Measurements from ENCODE around the gene MAMDC2.
A peak's percentile ranks its signal among the peaks of the same experiment; 100 is the strongest.

The MAMDC2 gene

DNA sequence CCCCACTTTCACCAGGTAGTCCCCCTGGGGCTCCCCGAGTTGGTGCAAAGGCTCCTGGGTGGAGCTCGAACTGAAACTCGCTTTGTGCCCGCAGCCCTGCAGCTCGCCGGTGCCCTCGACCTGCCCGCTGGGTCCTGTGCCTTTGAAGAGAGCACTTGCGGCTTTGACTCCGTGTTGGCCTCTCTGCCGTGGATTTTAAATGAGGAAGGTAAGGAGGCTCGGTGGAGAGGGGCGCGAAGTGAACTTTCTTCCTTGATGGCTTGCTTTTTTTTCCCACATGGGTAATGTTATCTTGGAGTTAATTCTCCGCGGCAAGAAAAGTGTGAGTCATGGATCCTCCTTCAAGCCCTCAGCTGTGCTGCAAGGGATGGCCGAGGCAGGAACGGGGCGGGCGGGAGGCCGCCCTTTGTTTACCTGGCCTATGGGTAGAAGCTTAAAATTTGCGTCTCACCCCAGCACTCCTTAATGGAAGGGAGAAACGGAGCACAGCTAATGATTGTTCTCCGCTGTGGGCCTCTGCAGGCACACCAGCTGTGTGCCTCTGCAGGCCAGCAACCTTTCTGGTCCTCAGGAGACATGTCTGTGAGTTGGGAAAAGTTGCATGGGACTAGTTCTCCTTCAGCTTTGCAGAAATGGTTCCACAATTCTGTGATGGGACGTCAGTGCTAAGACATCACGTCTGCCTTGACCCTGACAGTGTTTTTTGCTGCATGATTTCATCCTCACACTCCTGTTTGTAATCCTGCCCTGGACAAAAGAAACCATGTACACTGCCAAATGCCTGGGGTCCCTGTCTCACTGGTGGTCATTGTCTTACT lies 1.1 kb downstream of the MAMDC2 start:
- peak overlapping the region; percentile 46 for H3K4me3 ChIP-seq (replicated peaks; ENCODE audit: low read depth, low read length)
- TF ChIP-seq, protein P1, sequence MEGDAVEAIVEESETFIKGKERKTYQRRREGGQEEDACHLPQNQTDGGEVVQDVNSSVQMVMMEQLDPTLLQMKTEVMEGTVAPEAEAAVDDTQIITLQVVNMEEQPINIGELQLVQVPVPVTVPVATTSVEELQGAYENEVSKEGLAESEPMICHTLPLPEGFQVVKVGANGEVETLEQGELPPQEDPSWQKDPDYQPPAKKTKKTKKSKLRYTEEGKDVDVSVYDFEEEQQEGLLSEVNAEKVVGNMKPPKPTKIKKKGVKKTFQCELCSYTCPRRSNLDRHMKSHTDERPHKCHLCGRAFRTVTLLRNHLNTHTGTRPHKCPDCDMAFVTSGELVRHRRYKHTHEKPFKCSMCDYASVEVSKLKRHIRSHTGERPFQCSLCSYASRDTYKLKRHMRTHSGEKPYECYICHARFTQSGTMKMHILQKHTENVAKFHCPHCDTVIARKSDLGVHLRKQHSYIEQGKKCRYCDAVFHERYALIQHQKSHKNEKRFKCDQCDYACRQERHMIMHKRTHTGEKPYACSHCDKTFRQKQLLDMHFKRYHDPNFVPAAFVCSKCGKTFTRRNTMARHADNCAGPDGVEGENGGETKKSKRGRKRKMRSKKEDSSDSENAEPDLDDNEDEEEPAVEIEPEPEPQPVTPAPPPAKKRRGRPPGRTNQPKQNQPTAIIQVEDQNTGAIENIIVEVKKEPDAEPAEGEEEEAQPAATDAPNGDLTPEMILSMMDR (IDR thresholded peaks at IDR 0.05; ENCODE audit: low read depth, low read length, missing control alignments), result no peak
- DNase-seq (ENCODE audit: extremely low read depth, low read depth), result no peak

DNA sequence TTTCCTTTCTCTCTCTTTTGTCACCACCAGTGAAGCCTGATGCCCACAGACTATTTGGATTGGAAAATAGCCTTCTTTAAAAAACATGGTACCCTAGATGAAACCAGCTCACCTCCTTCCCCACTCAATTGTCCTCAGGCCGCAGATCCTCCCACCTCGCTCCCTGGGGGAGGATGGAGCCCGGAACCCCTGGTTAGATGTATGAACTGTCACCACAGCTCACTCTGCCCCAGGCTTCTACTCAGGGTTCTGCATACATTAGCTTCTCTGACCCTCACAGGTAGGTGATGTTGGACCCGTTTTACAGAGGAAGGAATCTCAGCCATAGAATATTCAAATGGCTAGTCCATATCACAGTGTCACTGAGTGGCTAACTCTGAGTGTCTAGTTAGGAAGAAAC lies 1.8 kb downstream of the MAMDC2 start:
- DNase-seq (ENCODE audit: extremely low read depth, low read depth), result no peak
- no peak overlapping the region for H3K4me3 ChIP-seq (replicated peaks; ENCODE audit: low read depth, low read length)
- TF ChIP-seq, protein P1 (IDR thresholded peaks at IDR 0.05; ENCODE audit: low read depth, low read length, missing control alignments), result no peak

DNA sequence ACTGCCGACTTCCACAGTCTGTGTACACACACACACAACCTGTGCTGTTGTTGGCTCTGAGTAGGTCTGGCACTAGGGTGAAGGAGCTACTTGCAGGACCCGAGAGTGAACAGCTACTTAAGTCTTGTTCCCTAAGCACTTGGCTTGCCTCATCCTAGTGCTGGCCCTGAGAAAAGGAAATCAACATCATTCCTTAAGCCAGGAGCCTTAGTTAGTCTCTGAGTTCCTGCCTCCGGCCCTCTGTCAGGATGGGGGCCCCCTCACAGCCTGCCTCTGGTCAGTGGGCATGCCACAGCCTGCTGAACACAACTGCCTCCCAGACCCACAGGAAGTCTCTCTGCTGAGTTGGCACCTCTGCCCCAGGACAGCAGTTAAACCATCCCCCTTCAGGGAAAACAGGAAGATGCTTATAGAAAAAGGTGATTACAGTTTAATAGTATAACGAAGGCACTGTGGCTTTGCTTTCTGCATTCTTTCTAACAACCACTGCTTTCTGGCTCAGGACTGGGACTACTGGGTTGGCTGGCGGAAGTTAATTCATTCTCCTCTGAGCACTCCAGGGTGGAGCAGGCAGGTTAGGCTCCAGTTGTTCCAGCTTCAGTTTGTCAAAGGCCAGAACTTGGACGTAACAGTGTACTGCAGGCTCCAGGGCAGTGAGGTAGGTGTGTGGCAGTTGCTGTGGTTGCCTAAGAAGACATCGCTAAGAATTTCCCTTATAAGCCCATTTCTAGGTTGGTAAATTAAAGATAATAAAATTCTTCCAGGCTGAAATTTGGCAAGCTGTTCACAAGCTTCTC lies 2.8 kb downstream of the MAMDC2 start:
- no peak overlapping the region for H3K4me3 ChIP-seq (replicated peaks; ENCODE audit: low read depth, low read length)
- TF ChIP-seq, protein P1 (IDR thresholded peaks at IDR 0.05; ENCODE audit: low read depth, low read length, missing control alignments), result no peak
- DNase-seq (ENCODE audit: extremely low read depth, low read depth), result no peak

DNA sequence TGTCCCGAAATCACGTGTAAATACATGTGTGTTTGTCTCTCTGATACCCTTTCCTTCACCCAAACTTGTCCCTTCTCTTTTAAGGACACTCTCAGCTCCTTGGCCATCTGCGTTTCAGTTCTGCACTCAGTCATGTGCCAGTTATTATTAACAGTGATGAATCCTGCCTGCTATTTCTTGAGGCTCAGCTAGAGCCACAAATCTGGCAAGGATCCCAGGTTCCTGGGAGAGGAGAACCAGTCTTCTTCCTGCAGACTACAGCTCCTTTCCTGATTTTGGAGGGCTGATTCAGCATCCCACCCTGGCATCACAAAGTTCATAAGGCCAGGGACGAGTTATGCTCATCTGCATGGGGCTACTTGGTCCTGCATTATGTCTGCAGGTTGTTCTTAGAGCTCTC lies 5.6 kb downstream of the MAMDC2 start:
- TF ChIP-seq, protein P1 (IDR thresholded peaks at IDR 0.05; ENCODE audit: low read depth, low read length, missing control alignments), result no peak
- DNase-seq (ENCODE audit: extremely low read depth, low read depth), result no peak
- H3K4me3 ChIP-seq (replicated peaks; ENCODE audit: low read depth, low read length), result no peak overlapping the region

DNA sequence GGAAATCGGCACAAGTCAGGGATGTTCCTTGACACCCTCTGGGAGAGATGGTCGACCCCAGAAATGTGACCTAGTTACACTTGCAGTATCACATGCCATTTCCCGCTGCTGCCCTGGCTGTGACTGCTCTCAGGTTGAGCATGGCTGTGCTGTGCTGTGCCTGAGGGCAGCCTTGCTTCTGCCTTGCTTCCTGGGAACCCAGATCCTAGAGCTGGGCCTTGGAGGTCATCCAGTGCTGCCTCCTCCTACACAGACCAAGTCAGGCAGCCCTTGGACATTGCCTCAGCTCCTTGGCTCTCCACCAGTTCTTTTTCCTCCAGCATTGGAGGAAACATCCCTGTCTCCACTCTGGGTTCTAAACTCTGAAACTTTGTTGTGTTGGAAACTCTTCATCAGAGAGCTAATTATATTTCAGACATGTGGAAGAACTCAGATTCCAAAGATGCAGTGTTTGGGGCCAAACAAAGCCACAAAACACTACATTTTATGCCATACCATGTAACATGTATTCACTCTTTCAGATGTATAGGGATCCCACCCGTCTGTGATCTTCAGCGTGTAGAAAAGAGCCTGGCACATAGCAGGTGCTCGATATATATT lies 6.1 kb downstream of the MAMDC2 start:
- DNase-seq (ENCODE audit: extremely low read depth, low read depth), result no peak
- no peak overlapping the region for H3K4me3 ChIP-seq (replicated peaks; ENCODE audit: low read depth, low read length)
- TF ChIP-seq, protein P1 (IDR thresholded peaks at IDR 0.05; ENCODE audit: low read depth, low read length, missing control alignments), result no peak

DNA sequence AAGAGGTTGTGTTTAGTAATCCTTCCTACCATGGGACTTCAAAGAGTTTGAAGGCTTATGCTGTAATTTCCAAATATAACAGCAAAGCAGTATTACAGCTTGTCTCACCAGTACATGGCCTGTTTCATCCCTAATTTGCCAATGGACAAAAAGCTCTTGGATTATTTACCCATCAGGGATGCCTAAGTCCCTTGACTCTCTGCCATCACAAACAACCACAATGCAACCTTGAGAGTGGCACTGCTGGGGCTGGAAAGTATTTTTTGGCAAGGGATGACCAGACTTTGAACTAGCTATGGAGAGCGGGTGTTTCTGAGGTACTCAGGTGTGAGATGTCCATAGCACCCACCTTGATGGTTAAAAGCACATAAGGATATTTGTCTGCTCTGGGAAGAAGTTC lies 9.1 kb downstream of the MAMDC2 start:
- no peak overlapping the region for H3K4me3 ChIP-seq (replicated peaks; ENCODE audit: low read depth, low read length)
- TF ChIP-seq, protein P1 (IDR thresholded peaks at IDR 0.05; ENCODE audit: low read depth, low read length, missing control alignments), result no peak
- no peak for DNase-seq (ENCODE audit: extremely low read depth, low read depth)

All from HFF-Myc (cell line).